Measurements from ENCODE around the gene TRAF4. TPM values are rescaled to one million over a fixed set of nuclear protein-coding genes. Genes with fewer than 3 reads are reported as not detected.

Gene TRAF4
- total and polyA plus RNA-seq, 3 donors from 2014 or later: 33.1 to 47.2 (median 35.3) TPM

DNA sequence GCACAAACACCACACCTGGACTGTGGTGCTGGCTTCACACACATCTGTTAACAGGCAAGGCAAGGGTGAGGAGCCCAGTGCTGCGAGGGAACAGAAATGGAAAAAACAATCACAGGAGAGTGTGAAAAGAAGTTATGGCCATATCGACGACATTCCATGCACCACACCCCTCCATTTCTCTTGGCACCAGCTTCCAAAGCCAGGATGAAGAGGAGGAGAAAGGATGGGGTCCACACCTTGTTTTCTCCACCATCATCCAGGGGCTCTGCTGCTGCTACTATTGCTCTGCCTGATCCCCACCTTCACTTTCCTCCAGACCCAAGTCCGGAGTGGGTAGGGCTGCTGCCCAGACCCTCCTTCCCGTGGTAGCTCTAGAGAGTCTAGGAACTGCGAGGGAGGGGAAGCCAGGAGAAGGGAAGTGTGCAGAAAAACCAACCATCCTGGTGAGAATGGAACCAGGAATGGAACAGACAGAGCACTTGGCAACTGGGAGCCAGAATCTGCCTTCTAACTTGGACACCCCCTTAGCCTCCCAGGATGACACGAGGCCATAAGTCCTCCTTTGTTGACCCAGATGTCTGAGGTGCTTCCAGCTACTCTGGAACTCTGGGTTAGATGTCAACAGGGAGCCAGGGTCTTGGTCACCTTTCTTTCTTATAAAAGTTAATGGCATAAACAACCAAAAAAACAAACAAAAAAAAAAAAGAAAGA is 31.0 kb upstream of the TRAF4 start:
- TF ChIP-seq, protein P1, sequence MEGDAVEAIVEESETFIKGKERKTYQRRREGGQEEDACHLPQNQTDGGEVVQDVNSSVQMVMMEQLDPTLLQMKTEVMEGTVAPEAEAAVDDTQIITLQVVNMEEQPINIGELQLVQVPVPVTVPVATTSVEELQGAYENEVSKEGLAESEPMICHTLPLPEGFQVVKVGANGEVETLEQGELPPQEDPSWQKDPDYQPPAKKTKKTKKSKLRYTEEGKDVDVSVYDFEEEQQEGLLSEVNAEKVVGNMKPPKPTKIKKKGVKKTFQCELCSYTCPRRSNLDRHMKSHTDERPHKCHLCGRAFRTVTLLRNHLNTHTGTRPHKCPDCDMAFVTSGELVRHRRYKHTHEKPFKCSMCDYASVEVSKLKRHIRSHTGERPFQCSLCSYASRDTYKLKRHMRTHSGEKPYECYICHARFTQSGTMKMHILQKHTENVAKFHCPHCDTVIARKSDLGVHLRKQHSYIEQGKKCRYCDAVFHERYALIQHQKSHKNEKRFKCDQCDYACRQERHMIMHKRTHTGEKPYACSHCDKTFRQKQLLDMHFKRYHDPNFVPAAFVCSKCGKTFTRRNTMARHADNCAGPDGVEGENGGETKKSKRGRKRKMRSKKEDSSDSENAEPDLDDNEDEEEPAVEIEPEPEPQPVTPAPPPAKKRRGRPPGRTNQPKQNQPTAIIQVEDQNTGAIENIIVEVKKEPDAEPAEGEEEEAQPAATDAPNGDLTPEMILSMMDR (IDR thresholded peaks at IDR 0.05): no peak
- no peak for TF ChIP-seq POLR2A (IDR thresholded peaks at IDR 0.05)
- peaks cover 31% of the 10 kb centered on the region for H3K4me1 ChIP-seq
- intact Hi-C loops (cut with DNase I; ENCODE audit: low total_unique reads): no loop called here
- H3K9me3 ChIP-seq: no peaks in the 10 kb centered on the region
- no peak for DNase-seq
- 48 to 73% methylated on average over 7 of the region's 7 CpGs for WGBS, 2 donors
- peak overlapping the region in 1 of 2 donors; percentile 73 for H3K4me3 ChIP-seq
- no peaks in the 10 kb centered on the region for H3K36me3 ChIP-seq (ENCODE audit: low read depth, missing control alignments)
- H3K27me3 ChIP-seq: no peaks in the 10 kb centered on the region
- peak overlapping the region in 1 of 2 donors; percentile 94 for H3K27ac ChIP-seq

DNA sequence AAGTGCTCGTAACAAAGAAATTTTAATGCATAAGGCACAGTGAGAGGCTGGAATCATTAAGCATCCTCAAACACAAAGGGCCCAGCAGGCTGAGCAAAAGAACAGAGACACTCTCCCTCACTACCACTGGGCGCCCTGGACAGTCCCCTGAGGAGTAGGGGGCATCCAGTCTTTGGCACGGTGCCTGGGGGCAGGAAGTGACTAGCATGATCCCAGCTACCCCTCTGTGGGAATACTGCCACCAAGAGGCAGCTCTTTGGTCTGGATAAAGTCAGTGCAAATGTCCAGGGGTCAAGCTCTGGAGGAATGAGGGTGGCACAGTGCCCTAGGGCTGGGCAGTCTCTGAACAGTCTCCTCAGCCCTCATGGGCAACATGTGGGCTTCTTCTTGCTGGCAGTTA is 29.5 kb upstream of the TRAF4 start:
- no peaks in the 10 kb centered on the region for H3K36me3 ChIP-seq (ENCODE audit: low read depth, missing control alignments)
- no peaks in the 10 kb centered on the region for H3K27me3 ChIP-seq
- intact Hi-C loops (cut with DNase I; ENCODE audit: low total_unique reads): no loop called here
- H3K4me3 ChIP-seq: no peak overlapping the region
- no peak for DNase-seq
- H3K9me3 ChIP-seq: no peaks in the 10 kb centered on the region
- peaks cover 45% of the 10 kb centered on the region for H3K4me1 ChIP-seq
- WGBS, 2 donors: 90 to 92% methylated on average over 2 to 3 of the region's 3 CpGs
- H3K27ac ChIP-seq: no peak overlapping the region
- TF ChIP-seq, protein P1 (IDR thresholded peaks at IDR 0.05): no peak
- no peak for TF ChIP-seq POLR2A (IDR thresholded peaks at IDR 0.05)

DNA sequence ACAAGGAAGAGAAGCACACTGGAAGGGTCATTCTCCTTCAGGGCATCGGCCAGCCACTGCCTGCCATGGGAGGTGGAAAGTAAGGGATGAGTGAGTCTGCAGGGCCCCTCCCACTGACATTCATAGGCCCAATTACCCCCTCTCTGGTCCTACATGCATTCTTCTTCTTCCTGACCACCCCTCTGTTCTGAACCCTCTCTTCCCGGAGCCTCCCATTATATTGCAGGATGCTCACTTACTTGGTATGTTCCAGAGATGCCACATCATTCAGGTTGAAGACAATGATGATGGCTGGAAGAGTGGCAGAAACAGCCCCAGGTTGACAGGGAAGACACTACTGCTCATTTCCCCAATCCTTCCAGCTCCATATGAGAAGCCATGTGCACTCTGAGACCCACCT is 28.6 kb upstream of the TRAF4 start:
- TF ChIP-seq POLR2A (IDR thresholded peaks at IDR 0.05): no peak
- TF ChIP-seq, protein P1 (IDR thresholded peaks at IDR 0.05): no peak
- intact Hi-C loops (cut with DNase I; ENCODE audit: low total_unique reads): no loop called here
- H3K36me3 ChIP-seq (ENCODE audit: low read depth, missing control alignments): no peaks in the 10 kb centered on the region
- 93 to 99% methylated on average over 2 of the region's 2 CpGs for WGBS, 2 donors
- H3K4me1 ChIP-seq: peaks cover 39% of the 10 kb centered on the region
- no peaks in the 10 kb centered on the region for H3K27me3 ChIP-seq
- no peak for DNase-seq
- H3K4me3 ChIP-seq: no peak overlapping the region
- no peak overlapping the region for H3K27ac ChIP-seq
- H3K9me3 ChIP-seq: no peaks in the 10 kb centered on the region

GRCh38 chr17:28716740-28717577 is 26.9 kb upstream of the TRAF4 start:
- Histone ChIP-seq H3K4me3 (peak overlapping the region; percentile 67 to 71), H3K4me1 (peaks cover 47% of the 10 kb centered on the region), H3K27ac (peak overlapping the region; percentile 89 to 92), H3K27me3 (no peaks in the 10 kb centered on the region), H3K36me3 (ENCODE audit: low read depth, missing control alignments) (no peaks in the 10 kb centered on the region), H3K9me3 (no peaks in the 10 kb centered on the region)
- DNase-seq: no peak
- TF ChIP-seq, protein P1 (IDR thresholded peaks at IDR 0.05): no peak
- no peak for TF ChIP-seq POLR2A (IDR thresholded peaks at IDR 0.05)
- 8 to 33% methylated on average over 1 to 43 of the region's 63 CpGs for WGBS, 2 donors
- intact Hi-C loops (cut with DNase I; ENCODE audit: low total_unique reads): no loop called here

Data from testis (tissue), 3 donors.